KMS-11 (cell line): ENCODE data around the gene IRX3.

Experiments used
- H2AFZ ChIP-seq: fragments of 200-600 bp; sonication (generic); 2 replicates; pipeline ENCODE4 v1.6.1; 2016; ENCODE audit warnings: antibody characterized with exemption, mixed run types, low read depth
- H3K27ac ChIP-seq: fragments of 200-600 bp; sonication (generic); 2 replicates; pipeline ENCODE4 v1.6.1; 2016; ENCODE audit warnings: mild to moderate bottlenecking, mixed run types
- H3K27me3 ChIP-seq: fragments of 200-600 bp; sonication (generic); 2 replicates; pipeline ENCODE4 v1.6.1; 2017; ENCODE audit warnings: mild to moderate bottlenecking, low read depth, mixed run types, moderate library complexity; ENCODE audit not compliant: insufficient read depth
- H3K36me3 ChIP-seq: fragments of 200-600 bp; sonication (generic); 2 replicates; pipeline ENCODE4 v1.6.1; 2017; ENCODE audit warnings: mild to moderate bottlenecking, mixed run types; ENCODE audit not compliant: insufficient read depth
- H3K4me1 ChIP-seq: fragments of 200-600 bp; sonication (generic); 2 replicates; pipeline ENCODE4 v1.6.1; 2016; ENCODE audit warnings: mild to moderate bottlenecking, low read depth, mixed run types; ENCODE audit not compliant: poor library complexity, severe bottlenecking
- H3K4me2 ChIP-seq: fragments of 200-600 bp; sonication (generic); 2 replicates; pipeline ENCODE4 v1.7.0; 2016; ENCODE audit warnings: mild to moderate bottlenecking, mixed run types
- H3K4me3 ChIP-seq: fragments of 200-600 bp; sonication (generic); IDR thresholded peaks from 2 replicates; pipeline ENCODE4 v1.6.1; 2017; ENCODE audit warnings: low read depth, low read length, mixed read lengths; ENCODE audit not compliant: insufficient read depth
- H3K79me2 ChIP-seq: fragments of 200-600 bp; sonication (generic); 2 replicates; pipeline ENCODE4 v1.6.1; 2016; ENCODE audit warnings: low read depth, mixed run types; ENCODE audit not compliant: insufficient read depth
- H3K9ac ChIP-seq: fragments of 200-600 bp; sonication (generic); 2 replicates; pipeline ENCODE4 v1.6.1; 2016; ENCODE audit warnings: mild to moderate bottlenecking, mixed run types
- H4K20me1 ChIP-seq: fragments of 200-600 bp; sonication (generic); 2 replicates; pipeline ENCODE4 v1.6.1; 2016; ENCODE audit warnings: mild to moderate bottlenecking, mixed run types; ENCODE audit not compliant: insufficient read depth
- CTCF ChIP-seq: fragments of 200-600 bp; sonication (generic); conservative IDR thresholded peaks from 2 replicates; pipeline ENCODE4 v1.6.1; 2017; ENCODE audit warnings: low read depth, mild to moderate bottlenecking, antibody characterized with exemption, low read length, moderate library complexity, mixed read lengths

The IRX3 gene

GRCh38 chr16:54284931-54285413 is 1.6 kb downstream of the IRX3 start:
- H3K36me3 ChIP-seq, result no peaks in the 10 kb centered on the region
- H3K27me3 ChIP-seq, result no peaks in the 10 kb centered on the region
- H3K4me2 ChIP-seq, result peak overlapping the region; percentile 33; the same call in 1 of the 2 replicates
- H3K27ac ChIP-seq, result 0 out of 2 replicates have a peak overlapping the region, but pooled peaks have one; percentile 64
- H3K4me1 ChIP-seq, result no peaks in the 10 kb centered on the region
- H3K9ac ChIP-seq, result peak overlapping the region; percentile 59; the same call in 1 of the 2 replicates
- no peaks in the 10 kb centered on the region for H3K79me2 ChIP-seq
- H2AFZ ChIP-seq, result peak overlapping the region; percentile 67
- H3K4me3 ChIP-seq, result no peak overlapping the region
- TF ChIP-seq CTCF, result no peak
- H4K20me1 ChIP-seq, result no peaks in the 10 kb centered on the region

- H3K4me3 ChIP-seq, result no peak overlapping the region
- H3K4me1 ChIP-seq, result no peaks in the 10 kb centered on the region
- no peak overlapping the region for H3K27ac ChIP-seq
- H3K36me3 ChIP-seq, result no peaks in the 10 kb centered on the region
- H4K20me1 ChIP-seq, result no peaks in the 10 kb centered on the region
- peak overlapping the region; percentile 67; the same call in 1 of the 2 replicates for H2AFZ ChIP-seq
- no peaks in the 10 kb centered on the region for H3K27me3 ChIP-seq
- no peaks in the 10 kb centered on the region for H3K79me2 ChIP-seq
- TF ChIP-seq CTCF, result no peak
- peak overlapping the region; percentile 27; the same call in 1 of the 2 replicates for H3K9ac ChIP-seq
- H3K4me2 ChIP-seq, result peak overlapping the region; percentile 25; the same call in 1 of the 2 replicates
Measured at GRCh38 chr16:54284319-54284930, 2.2 kb downstream of the IRX3 start.

GRCh38 chr16:54283725-54284318 is 2.8 kb downstream of the IRX3 start:
- Histone ChIP-seq H3K4me1 (no peaks in the 10 kb centered on the region), H3K27ac (no peak overlapping the region)

More at GRCh38 chr16:54283725-54284318, 2.8 kb downstream of the IRX3 start:
- Histone ChIP-seq H3K36me3 (no peaks in the 10 kb centered on the region), H3K79me2 (no peaks in the 10 kb centered on the region), H3K9ac (no peak overlapping the region; the same call in 1 of the 2 replicates), H3K4me3 (no peak overlapping the region), H4K20me1 (no peaks in the 10 kb centered on the region), H2AFZ (no peak overlapping the region), H3K27me3 (no peaks in the 10 kb centered on the region), H3K4me2 (peak overlapping the region; percentile 25; the same call in 1 of the 2 replicates)
- no peak for TF ChIP-seq CTCF
